Stimulated activated CD4-positive, alpha-beta T cell treated with anti-CD3 and anti-CD28 coated beads, Interleukin-1b, Interleukin-23, amount 100 ng/mL, for 1 hour (primary cell): ENCODE results near the gene CIITA.
A peak's percentile ranks its signal among the peaks of the same experiment; 100 is the strongest.

Source experiments
- DNase-seq, 2 donors: peaks; one replicate each; pipeline ENCODE4 v3.0.0-alpha.2; 2020; ENCODE audit warnings: low read depth in 2 of 2

The CIITA gene

GRCh38 chr16:10880594-10881452 is 3.8 kb downstream of the CIITA start:
- DNase-seq, result no peak

- no peak for DNase-seq
These were observed 4.6 kb downstream of the CIITA start for GRCh38 chr16:10881479-10882030.

GRCh38 chr16:10883004-10883403 is 6.0 kb downstream of the CIITA start:
- no peak for DNase-seq

- DNase-seq, result no peak
These were observed 8.2 kb downstream of the CIITA start for GRCh38 chr16:10885246-10885645.

GRCh38 chr16:10888320-10888937 is 11.4 kb downstream of the CIITA start:
- DNase-seq, result no peak

- no peak for DNase-seq
These were observed 12.9 kb downstream of the CIITA start for GRCh38 chr16:10889855-10890254.

GRCh38 chr16:10892782-10893318 is 15.8 kb downstream of the CIITA start:
- DNase-seq, result no peak

GRCh38 chr16:10895053-10895946 is 18.3 kb downstream of the CIITA start:
- no peak for DNase-seq

GRCh38 chr16:10896165-10896564 is 19.2 kb downstream of the CIITA start:
- DNase-seq, result no peak

- no peak for DNase-seq
These were observed 19.7 kb downstream of the CIITA start for GRCh38 chr16:10896723-10897122.

- DNase-seq, result no peak
These were observed 20.1 kb downstream of the CIITA start for GRCh38 chr16:10897134-10897533.

- no peak for DNase-seq
These were observed 26.0 kb downstream of the CIITA start for GRCh38 chr16:10902999-10903398.

- DNase-seq, result no peak
These were observed 29.5 kb downstream of the CIITA start for GRCh38 chr16:10906482-10906881.

GRCh38 chr16:10906914-10907756 is 30.1 kb downstream of the CIITA start:
- no peak for DNase-seq

GRCh38 chr16:10907757-10908045 is 30.7 kb downstream of the CIITA start:
- no peak for DNase-seq

GRCh38 chr16:10911267-10911666 is 34.3 kb downstream of the CIITA start:
- DNase-seq, result no peak

GRCh38 chr16:10916534-10916933 is 39.5 kb downstream of the CIITA start:
- no peak for DNase-seq

- peak; percentile 41 to 73 for DNase-seq
These were observed 41.4 kb downstream of the CIITA start for GRCh38 chr16:10918294-10919002.

GRCh38 chr16:10919003-10919351 is 42.0 kb downstream of the CIITA start:
- DNase-seq, result no peak

- no peak for DNase-seq
These were observed 43.9 kb downstream of the CIITA start for GRCh38 chr16:10920726-10921427.
